NOMO-1 (cell line): ENCODE data around the gene CCDC54.
"Not testable (repeated sequence)": the region's sequence is repeated elsewhere in the genome, so short reads cannot be mapped to it uniquely, and the experiment has no call there.

ENCODE experiments used
- DNase-seq, 2 experiments: peaks; one replicate each; lab custom pipeline; 2025; ENCODE audit not compliant: unreplicated experiment in 2 of 2; lab: John Stamatoyannopoulos, UW

CCDC54 gene

GRCh38 chr3:107377151-107377550 is at the start of gene CCDC54:
TSS of gene CCDC54 (plus strand) at chr3:107377439. CDS start at chr3:107377588, 149 bp downstream.
- DNase-seq = no peak

- no peak for DNase-seq
Measured at GRCh38 chr3:107328069-107328468, 49.2 kb upstream of the CCDC54 start.

GRCh38 chr3:107329088-107329487 is 48.2 kb upstream of the CCDC54 start:
- DNase-seq = no peak

- DNase-seq = not testable (repeated sequence)
Measured at GRCh38 chr3:107339690-107340089, 37.5 kb upstream of the CCDC54 start.

- DNase-seq = no peak
Measured at GRCh38 chr3:107344722-107345121, 32.5 kb upstream of the CCDC54 start.

GRCh38 chr3:107345822-107346405 is 31.3 kb upstream of the CCDC54 start:
- DNase-seq = no peak

GRCh38 chr3:107346564-107346963 is 30.7 kb upstream of the CCDC54 start:
- DNase-seq = peak in 1 of 2 experiments; percentile 33

GRCh38 chr3:107347751-107348150 is 29.5 kb upstream of the CCDC54 start:
- no peak for DNase-seq

GRCh38 chr3:107356706-107357105 is 20.5 kb upstream of the CCDC54 start:
- DNase-seq = no peak

- no peak for DNase-seq
Measured at GRCh38 chr3:107361633-107362032, 15.6 kb upstream of the CCDC54 start.

GRCh38 chr3:107365051-107365450 is 12.2 kb upstream of the CCDC54 start:
- DNase-seq = no peak

- DNase-seq = no peak
Measured at GRCh38 chr3:107366766-107367165, 10.5 kb upstream of the CCDC54 start.

- DNase-seq = peak; percentile 55
Measured at GRCh38 chr3:107367353-107367752, 9.9 kb upstream of the CCDC54 start.

GRCh38 chr3:107368654-107369398 is 8.4 kb upstream of the CCDC54 start:
- no peak for DNase-seq

GRCh38 chr3:107369791-107370190 is 7.4 kb upstream of the CCDC54 start:
- DNase-seq = no peak

- no peak for DNase-seq
Measured at GRCh38 chr3:107370907-107371306, 6.3 kb upstream of the CCDC54 start.

- no peak for DNase-seq
Measured at GRCh38 chr3:107372506-107372905, 4.7 kb upstream of the CCDC54 start.

GRCh38 chr3:107373896-107374295 is 3.3 kb upstream of the CCDC54 start:
- no peak for DNase-seq

- no peak for DNase-seq
Measured at GRCh38 chr3:107375682-107376081, 1.6 kb upstream of the CCDC54 start.

- DNase-seq = no peak
Measured at GRCh38 chr3:107382631-107383030, 5.4 kb downstream of the CCDC54 start.

GRCh38 chr3:107384428-107384827 is 7.2 kb downstream of the CCDC54 start:
- DNase-seq = no peak

GRCh38 chr3:107384907-107385306 is 7.7 kb downstream of the CCDC54 start:
- no peak for DNase-seq
